ENCODE results near the gene YPEL5.
A peak's percentile ranks its signal among the peaks of the same experiment; 100 is the strongest.

The YPEL5 gene

DNA sequence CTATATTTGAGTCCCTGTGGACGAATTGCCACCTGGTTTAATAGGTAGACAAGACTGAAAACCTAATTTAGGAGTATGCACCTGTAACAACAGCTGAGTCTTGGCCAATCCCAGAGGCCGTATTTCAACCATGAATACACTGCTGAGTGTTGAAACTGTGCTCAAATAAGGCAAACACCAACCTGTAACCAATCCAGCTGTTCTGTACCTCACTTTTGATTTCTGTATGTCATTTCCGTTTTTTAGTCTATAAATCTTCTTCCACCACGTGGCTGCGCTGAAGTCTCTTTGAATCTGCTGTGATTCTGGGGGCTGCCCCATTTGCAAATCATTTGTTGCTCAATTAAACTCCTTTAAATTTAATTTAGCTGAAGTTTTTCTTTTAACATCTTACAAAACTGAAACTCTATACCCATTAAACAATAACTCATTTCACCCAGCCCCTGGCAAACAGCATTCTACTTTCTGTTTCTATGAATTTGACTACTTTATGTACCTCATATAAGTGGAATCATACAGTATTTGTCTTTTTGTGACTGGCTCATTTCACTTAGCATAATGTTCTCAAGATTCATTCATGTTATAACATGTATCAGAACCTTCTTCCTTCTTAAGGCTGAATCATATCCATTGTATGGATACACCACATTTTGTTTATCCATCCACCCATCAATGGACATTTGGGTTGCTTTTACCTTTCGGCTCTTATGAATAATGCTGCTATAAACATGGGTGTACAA, 7.5 kb upstream of the YPEL5 start:
- no peak for DNase-seq

- no peak for DNase-seq
Observed at GRCh38 chr2:30141136-30141535, 5.7 kb upstream of the YPEL5 start.

GRCh38 chr2:30144260-30144659, 2.5 kb upstream of the YPEL5 start:
- DNase-seq: no peak

DNA sequence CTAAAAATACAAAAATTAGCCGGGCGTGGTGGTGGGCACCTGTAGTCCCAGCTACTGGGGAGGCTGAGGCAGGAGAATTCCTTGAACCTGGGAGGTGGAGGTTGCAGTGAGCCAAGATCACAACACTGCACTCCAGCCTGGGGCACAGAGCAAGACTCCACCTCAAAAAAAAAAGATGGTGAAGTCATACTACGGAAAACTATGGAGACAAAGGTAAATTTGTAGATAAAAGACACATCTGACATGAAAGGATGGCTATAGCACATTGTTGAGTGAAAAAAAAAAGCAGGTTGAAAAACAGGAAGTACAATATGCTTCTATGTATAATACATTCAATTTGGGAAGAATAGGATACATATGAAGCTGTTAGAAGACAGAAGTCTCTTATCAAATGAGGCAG, 1.9 kb upstream of the YPEL5 start:
- DNase-seq: peak in 1 of 4 experiments; percentile 17

DNA sequence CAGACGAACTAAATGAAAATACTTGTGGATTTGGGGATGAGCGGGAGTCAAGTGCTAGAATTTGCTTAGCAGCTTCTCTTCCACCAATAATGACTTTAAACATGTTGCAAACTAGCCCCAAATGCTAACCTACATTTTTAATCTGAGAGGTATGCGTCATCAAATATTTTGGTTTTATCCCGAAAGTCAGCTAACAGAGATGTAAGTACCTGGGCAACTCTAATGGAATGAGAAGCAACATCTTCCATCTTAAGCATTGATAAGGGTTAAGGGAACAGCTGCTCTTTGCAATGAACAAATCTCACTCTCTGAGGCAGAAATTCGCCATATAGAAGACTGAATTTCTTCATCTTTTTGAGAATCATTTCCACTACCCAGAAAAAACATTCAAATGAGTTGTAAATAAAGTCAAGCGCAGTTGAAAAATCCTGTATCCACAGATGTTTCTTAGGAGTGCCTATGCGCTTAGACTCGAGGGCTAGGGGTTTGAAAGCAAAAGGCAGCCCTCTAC, 926 bp upstream of the YPEL5 start:
- DNase-seq: no peak

GRCh38 chr2:30147196-30147714, 448 bp downstream of the YPEL5 start:
- peak; percentile 64 to 79 (median 67) for DNase-seq

GRCh38 chr2:30147715-30148610, 1.2 kb downstream of the YPEL5 start:
- peak; percentile 80 to 94 (median 92) for DNase-seq

GRCh38 chr2:30148850-30149249, 2.0 kb downstream of the YPEL5 start:
- DNase-seq: no peak

- DNase-seq: no peak
Observed at GRCh38 chr2:30149513-30149912, 2.7 kb downstream of the YPEL5 start.

DNA sequence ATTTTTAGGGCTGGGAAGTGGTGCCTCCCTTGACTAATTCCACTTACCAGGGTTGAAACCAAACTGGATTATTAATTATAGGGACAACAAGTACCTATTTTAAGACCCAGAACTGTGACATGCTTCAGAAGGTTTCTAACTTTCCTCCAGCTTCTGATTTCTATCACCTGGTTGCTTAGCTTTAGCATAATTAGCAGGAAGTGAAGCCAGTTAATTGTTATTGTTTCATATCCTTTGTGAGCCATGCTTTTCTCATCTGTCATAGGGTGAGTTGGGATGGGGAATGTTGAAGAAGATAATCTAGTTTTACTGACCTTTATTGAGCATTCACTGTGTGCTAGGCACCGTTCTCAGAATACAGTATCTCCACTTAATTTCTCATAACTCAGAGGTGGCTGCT, 3.2 kb downstream of the YPEL5 start:
- no peak for DNase-seq

DNA sequence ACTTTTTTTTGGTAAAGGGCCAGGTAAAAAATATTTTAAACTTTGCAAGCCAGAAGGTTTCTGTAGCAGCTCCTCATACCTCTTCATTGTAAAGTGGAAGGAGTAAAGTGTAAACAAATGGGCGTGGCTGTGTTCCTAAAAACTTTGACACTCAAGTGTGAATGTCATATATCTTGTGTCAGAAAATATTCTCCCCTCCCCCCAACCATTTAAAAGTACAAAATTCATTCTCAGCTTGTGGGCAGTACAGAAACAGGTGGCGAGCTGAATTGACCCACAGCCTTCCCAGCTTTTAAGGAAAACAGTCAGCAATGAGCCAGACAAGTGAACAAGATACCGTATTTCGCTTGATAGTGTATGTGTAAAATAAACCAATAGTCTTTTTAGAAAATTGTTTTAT, 4.0 kb downstream of the YPEL5 start:
- DNase-seq: no peak

DNA sequence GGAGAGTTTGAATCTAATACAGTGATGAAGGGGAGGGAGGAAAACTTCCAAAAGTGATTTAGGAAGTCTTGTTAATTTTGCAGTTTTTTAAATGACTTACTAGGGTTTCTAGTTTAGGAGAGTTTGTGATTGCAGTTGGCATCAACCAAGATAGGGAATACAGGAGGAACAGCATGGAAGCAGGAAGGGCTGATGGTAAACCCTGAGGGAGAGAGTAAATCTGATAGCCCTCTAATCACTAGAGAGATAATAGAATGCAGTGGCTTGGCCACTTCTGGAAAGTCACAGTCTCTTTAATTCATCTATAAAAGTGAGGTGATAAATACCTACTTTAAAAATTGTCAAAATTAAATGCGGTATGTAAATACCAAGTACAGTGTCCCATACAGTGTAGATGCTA, 5.6 kb downstream of the YPEL5 start:
- no peak for DNase-seq

DNA sequence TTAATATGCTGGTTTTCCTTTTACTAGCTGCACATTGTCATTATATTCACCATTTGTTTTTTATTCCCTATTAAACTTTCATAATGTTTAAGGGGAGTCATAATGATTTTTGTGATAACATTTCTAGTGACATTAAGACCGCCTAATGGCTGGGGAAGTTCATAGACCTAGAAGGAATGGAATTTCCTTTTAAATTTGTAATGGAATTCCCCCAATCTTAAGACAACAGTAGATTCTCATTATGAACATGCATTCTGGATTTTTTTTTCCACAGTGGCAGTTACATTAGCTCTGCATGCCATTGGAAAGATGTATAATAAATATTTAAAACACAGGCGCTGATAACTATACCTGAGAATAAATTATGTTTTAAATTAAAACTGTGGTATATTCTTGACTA, 8.4 kb downstream of the YPEL5 start:
- no peak for DNase-seq

GRCh38 chr2:30155889-30156658, 9.3 kb downstream of the YPEL5 start:
- DNase-seq: no peak

DNA sequence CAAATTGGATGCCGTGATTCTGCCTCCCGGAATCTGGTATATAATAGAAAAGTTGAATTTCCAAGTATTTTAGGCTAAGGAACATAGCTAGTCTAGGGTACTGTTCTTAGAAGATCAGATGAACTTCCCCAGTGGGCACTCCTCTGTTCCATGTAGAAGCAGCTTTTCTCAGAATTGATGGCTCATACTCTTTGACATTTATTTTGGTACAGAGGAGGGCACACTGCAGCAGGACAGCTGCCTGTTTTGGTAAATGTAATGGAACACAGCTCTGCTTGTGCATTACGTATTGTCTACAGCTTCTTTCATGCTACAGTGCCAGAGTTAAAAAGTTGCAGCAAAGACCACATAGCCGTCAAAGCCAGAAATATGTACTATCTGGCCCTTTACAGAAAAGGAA, 10.8 kb downstream of the YPEL5 start:
- DNase-seq: no peak

- DNase-seq: no peak
Observed at GRCh38 chr2:30159766-30160165, 13.0 kb downstream of the YPEL5 start.

DNA sequence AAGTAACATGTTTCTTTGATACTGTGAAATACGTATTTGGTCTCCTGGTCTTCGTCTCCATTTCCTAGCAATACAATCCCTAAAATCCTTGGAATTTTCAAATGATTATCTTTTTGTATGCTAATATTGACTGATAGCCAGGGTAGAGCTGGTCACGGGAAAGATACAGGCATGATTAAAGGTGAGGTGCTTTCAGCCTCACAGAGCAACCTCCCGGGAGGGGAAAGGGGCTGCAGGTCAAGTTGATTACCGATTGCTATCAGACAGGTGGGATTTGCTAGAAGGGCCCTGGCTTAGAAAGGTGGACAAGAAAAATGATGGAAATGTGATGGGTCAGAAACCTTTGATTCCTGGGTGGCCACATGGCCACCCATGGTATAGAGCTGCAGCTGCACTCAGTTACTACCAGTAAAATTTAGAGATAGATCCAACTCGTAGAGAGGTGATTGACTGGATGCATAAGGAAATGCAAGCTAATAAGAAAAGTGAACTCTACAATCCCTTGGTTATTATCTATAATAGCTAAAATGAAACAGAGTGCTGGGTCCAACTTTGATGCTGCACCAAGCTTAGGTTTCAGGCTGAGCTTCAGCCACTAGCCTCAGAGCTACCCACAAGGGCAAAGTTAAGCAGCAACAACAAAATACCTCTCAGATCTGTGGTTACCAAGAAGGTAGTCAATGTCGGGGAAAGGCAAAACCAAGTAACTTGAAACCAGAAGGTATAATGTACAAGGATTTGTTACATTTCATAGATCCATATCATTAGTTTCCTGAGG, 15.3 kb downstream of the YPEL5 start:
- DNase-seq: no peak

GRCh38 chr2:30162806-30163205, 16.0 kb downstream of the YPEL5 start:
- DNase-seq: no peak

DNA sequence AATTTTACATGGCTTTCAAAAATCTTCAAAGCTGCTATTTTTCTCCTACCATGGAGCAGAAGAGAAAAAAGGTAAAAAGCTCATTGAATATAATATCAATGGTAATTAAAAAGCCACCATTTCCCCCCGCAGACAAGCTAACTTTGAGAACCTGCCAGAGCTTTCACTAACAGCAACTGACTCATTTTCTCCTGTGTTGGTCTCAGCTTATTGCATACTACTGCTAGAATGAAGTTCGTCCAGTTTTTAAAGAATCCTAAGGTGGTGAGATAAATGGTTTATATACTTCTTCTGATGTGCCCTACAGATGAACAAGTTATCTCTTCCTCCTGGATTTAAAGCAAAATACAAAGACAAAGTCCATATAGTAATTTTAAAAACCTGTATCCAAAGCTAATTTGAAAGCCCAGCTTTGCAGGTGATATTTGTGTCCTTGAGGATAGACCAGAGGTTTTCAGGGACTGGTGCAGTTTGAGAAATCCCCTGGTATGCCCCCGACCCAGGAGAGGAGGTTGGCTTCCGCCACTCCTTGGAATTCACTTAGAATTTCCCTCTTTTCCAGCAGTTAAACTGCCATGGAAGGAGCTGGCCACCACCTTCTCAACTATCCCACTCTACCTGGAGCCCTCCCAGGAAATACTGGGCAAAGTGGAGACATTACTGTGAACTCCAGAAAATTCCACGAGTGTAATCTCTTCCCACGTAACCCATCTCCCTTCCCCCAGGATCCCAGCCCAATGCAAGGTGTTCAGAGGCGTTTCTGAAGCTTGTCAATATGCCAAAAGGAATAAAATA, 17.5 kb downstream of the YPEL5 start:
- DNase-seq: no peak

GRCh38 chr2:30165050-30165520, 18.3 kb downstream of the YPEL5 start:
- peak; percentile 84 to 93 (median 88) for DNase-seq

DNA sequence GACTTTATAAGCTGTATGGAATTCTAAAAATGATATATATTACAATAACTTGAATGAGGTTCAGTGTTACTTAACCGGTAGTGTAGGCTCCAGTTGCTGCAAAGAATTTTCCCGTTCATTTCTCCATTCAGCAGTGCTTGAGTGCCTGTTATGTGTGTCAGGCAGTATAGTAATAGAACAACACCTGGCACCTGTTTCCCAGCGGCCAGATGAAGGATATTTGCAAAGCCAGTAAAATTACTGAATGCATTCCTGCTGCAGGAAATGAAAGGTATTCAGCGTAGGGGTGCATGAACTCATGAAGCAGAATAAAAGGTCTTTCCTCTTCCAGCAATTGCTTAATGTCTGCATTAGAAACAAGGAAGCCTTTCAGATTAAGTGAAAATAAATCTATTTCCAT, 18.8 kb downstream of the YPEL5 start:
- DNase-seq: no peak

All from suppressor macrophage (primary cell).